Adipocyte (in vitro differentiated cells): ENCODE results near the gene PRDM8.

Experiments
- DNase-seq: peaks from one replicate; pipeline ENCODE4 v3.0.0-alpha.2; 2015; ENCODE audit warnings: low read depth
- H3K27me3 ChIP-seq: replicated peaks from 2 replicates; pipeline ENCODE4 v1.7.0; 2013; ENCODE audit warnings: mild to moderate bottlenecking, low read length, moderate library complexity; ENCODE audit not compliant: control insufficient read depth, insufficient read depth
- H3K36me3 ChIP-seq: 2 replicates; pipeline ENCODE4 v1.7.0; 2013; ENCODE audit warnings: low read length, mild to moderate bottlenecking, moderate library complexity; ENCODE audit not compliant: control insufficient read depth, insufficient read depth, severe bottlenecking
- H3K4me1 ChIP-seq: 2 replicates; pipeline ENCODE4 v1.7.0; 2013; ENCODE audit warnings: mild to moderate bottlenecking, low read length, moderate library complexity; ENCODE audit not compliant: control insufficient read depth, insufficient read depth
- H3K4me3 ChIP-seq: 2 replicates; pipeline ENCODE4 v1.7.0; 2013; ENCODE audit warnings: mild to moderate bottlenecking, low read length, moderate library complexity
- H3K9ac ChIP-seq: 2 replicates; pipeline ENCODE4 v1.7.0; 2013; ENCODE audit warnings: mild to moderate bottlenecking, low read length, moderate library complexity
- H3K9me3 ChIP-seq: 2 replicates; pipeline ENCODE4 v1.7.0; 2013; ENCODE audit warnings: mild to moderate bottlenecking, low read length, moderate library complexity; ENCODE audit not compliant: control insufficient read depth

Gene PRDM8

GRCh38 chr4:80204433-80205011, 7.2 kb downstream of the PRDM8 start:
- no peak overlapping the region for H3K9ac ChIP-seq
- no peak for DNase-seq
- no peaks in the 10 kb centered on the region for H3K9me3 ChIP-seq
- no peaks in the 10 kb centered on the region for H3K27me3 ChIP-seq
- H3K4me3 ChIP-seq: no peak overlapping the region
- H3K36me3 ChIP-seq: no peaks in the 10 kb centered on the region
- H3K4me1 ChIP-seq: peaks cover 13% of the 10 kb centered on the region

- H3K9me3 ChIP-seq: no peaks in the 10 kb centered on the region
- no peaks in the 10 kb centered on the region for H3K36me3 ChIP-seq
- no peak overlapping the region for H3K9ac ChIP-seq
- DNase-seq: no peak
- H3K27me3 ChIP-seq: no peaks in the 10 kb centered on the region
- H3K4me3 ChIP-seq: no peak overlapping the region
- peaks cover 13% of the 10 kb centered on the region for H3K4me1 ChIP-seq
Measured at GRCh38 chr4:80206111-80206510, 8.8 kb downstream of the PRDM8 start.

DNA sequence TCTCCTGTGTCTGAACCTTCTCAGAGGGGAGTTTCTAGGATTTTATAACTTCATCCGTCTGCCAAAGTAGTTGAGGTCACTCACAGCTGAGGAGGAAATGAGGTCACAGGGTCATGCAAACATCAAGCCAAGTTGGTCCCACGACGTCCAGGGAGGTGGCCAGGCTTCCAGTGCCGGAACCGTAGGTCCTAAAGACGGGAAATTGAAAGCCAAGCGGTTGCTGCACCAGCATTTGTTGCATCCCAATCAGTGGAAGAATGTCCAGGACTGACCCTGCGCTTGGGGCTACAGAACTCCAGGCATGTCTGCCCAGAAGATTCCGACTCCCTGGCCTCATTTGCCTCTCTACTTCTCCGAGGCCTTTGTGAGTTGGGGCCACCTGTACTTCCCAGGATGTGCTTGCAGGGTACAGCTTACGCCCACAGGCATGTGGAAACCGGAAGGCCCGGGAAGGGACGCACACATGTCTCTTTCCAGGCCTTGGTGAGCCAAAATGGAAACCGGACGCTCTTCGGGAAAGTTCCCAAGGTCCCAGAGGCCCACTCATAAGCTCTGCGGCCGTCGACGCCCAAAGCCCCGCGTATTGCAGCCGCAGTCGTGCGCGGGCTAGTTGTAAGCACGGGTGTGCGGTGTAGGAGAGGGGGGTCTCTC, 9.3 kb downstream of the PRDM8 start:
- no peak for DNase-seq
- no peak overlapping the region for H3K9ac ChIP-seq
- peaks cover 13% of the 10 kb centered on the region for H3K4me1 ChIP-seq
- peak overlapping the region; percentile 51 for H3K4me3 ChIP-seq
- no peaks in the 10 kb centered on the region for H3K9me3 ChIP-seq
- no peaks in the 10 kb centered on the region for H3K27me3 ChIP-seq
- no peaks in the 10 kb centered on the region for H3K36me3 ChIP-seq

GRCh38 chr4:80207172-80207583, 9.9 kb downstream of the PRDM8 start:
- no peak for DNase-seq
- H3K4me1 ChIP-seq: peaks cover 13% of the 10 kb centered on the region
- H3K9me3 ChIP-seq: no peaks in the 10 kb centered on the region
- no peaks in the 10 kb centered on the region for H3K27me3 ChIP-seq
- H3K36me3 ChIP-seq: no peaks in the 10 kb centered on the region
- peak overlapping the region; percentile 51 for H3K4me3 ChIP-seq
- no peak overlapping the region for H3K9ac ChIP-seq

DNA sequence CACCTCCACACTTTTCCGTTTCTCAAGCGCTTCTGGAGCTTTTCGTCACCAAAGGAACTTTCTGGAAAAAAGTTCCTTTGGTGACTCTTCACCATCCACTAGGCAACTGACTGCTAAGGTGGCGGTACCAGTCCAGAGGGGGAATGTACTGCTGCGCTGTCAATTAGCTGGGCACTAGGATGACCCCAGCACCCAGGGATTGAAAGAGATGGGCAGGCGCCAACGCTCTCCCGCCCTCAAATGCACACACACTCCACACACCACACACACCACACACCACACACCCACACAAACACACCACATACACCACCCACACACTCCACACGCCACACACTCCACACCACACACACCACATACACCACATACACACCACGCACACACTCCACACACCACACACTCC, 10.4 kb downstream of the PRDM8 start:
- Histone ChIP-seq H3K4me3 (no peak overlapping the region), H3K9ac (no peak overlapping the region), H3K27me3 (no peaks in the 10 kb centered on the region), H3K36me3 (no peaks in the 10 kb centered on the region), H3K9me3 (no peaks in the 10 kb centered on the region), H3K4me1 (peaks cover 13% of the 10 kb centered on the region)
- no peak for DNase-seq

- Histone ChIP-seq H3K36me3 (no peaks in the 10 kb centered on the region), H3K4me3 (no peak overlapping the region), H3K9ac (no peak overlapping the region), H3K4me1 (peaks cover 17% of the 10 kb centered on the region), H3K27me3 (no peaks in the 10 kb centered on the region), H3K9me3 (no peaks in the 10 kb centered on the region)
- DNase-seq: no peak
Measured at GRCh38 chr4:80208610-80209339, 11.5 kb downstream of the PRDM8 start.

GRCh38 chr4:80209340-80209701, 12.0 kb downstream of the PRDM8 start:
- Histone ChIP-seq H3K4me1 (peaks cover 17% of the 10 kb centered on the region), H3K9ac (no peak overlapping the region), H3K4me3 (no peak overlapping the region), H3K9me3 (no peaks in the 10 kb centered on the region), H3K27me3 (no peaks in the 10 kb centered on the region), H3K36me3 (no peaks in the 10 kb centered on the region)
- no peak for DNase-seq

GRCh38 chr4:80210549-80210948, 13.2 kb downstream of the PRDM8 start:
- Histone ChIP-seq H3K36me3 (no peaks in the 10 kb centered on the region), H3K4me3 (no peak overlapping the region), H3K4me1 (peaks cover 17% of the 10 kb centered on the region), H3K9me3 (no peaks in the 10 kb centered on the region), H3K9ac (no peak overlapping the region), H3K27me3 (no peaks in the 10 kb centered on the region)
- DNase-seq: no peak

GRCh38 chr4:80213117-80213815, 16.0 kb downstream of the PRDM8 start:
- no peaks in the 10 kb centered on the region for H3K27me3 ChIP-seq
- H3K4me1 ChIP-seq: peaks cover 4% of the 10 kb centered on the region
- H3K4me3 ChIP-seq: no peak overlapping the region
- H3K36me3 ChIP-seq: no peaks in the 10 kb centered on the region
- peak overlapping the region; percentile 17 for H3K9ac ChIP-seq
- DNase-seq: peak; percentile 55
- H3K9me3 ChIP-seq: no peaks in the 10 kb centered on the region

DNA sequence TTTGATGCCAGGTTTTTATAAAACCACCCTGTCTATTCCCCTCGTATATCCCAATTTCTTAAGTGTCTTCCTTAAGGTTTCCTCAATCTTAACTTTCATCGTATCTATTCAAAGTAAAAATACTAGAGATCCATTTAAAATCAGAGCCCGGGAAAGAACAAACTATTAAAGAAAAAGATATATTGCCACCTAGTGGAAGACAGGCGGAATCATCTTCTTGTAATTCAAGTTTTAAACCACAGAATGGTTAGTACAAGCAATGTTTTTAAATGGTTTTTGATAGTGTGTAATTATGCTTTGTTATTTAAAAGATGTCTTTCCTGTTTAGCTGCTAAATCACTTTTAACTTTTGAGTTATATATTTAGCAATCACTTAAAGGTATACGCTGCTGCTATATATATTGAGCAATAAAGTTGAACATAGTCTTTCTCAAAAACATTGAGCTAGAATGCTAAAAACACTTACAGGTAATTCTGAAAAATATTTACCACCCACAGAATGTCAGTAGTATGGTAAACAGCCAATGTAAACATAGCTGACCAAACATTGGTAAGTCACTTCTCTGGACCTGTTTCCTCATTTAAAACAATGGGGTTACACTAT, 18.2 kb downstream of the PRDM8 start:
- Histone ChIP-seq H3K9me3 (no peaks in the 10 kb centered on the region), H3K27me3 (no peaks in the 10 kb centered on the region), H3K4me3 (no peak overlapping the region), H3K36me3 (no peaks in the 10 kb centered on the region), H3K4me1 (peaks cover 4% of the 10 kb centered on the region), H3K9ac (no peak overlapping the region)
- peak; percentile 85 for DNase-seq
